ENCODE measurements around the gene ACAD11.

Gene ACAD11, protein sequence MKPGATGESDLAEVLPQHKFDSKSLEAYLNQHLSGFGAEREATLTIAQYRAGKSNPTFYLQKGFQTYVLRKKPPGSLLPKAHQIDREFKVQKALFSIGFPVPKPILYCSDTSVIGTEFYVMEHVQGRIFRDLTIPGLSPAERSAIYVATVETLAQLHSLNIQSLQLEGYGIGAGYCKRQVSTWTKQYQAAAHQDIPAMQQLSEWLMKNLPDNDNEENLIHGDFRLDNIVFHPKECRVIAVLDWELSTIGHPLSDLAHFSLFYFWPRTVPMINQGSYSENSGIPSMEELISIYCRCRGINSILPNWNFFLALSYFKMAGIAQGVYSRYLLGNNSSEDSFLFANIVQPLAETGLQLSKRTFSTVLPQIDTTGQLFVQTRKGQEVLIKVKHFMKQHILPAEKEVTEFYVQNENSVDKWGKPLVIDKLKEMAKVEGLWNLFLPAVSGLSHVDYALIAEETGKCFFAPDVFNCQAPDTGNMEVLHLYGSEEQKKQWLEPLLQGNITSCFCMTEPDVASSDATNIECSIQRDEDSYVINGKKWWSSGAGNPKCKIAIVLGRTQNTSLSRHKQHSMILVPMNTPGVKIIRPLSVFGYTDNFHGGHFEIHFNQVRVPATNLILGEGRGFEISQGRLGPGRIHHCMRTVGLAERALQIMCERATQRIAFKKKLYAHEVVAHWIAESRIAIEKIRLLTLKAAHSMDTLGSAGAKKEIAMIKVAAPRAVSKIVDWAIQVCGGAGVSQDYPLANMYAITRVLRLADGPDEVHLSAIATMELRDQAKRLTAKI

GRCh38 chr3:132659365-132660051 is at the start of gene ACAD11:
Gene ACAD11 (minus strand): TSS chr3:132659809. CDS start chr3:132659751, 58 bp downstream.
- peak within 1 kb of the TSS; percentile 94 for H3K4me3 ChIP-seq (ENCODE audit: low read length in 2 of 2)
- no peaks in the 10 kb centered on the region for H3K9me3 ChIP-seq (ENCODE audit: control insufficient read depth in 2 of 2, low read length in 2 of 2)
- peaks cover 11% of the 10 kb centered on the region for H3K4me1 ChIP-seq (ENCODE audit: control insufficient read depth, insufficient read depth, low read length)
- peaks cover 0 to 2% of the 10 kb centered on the region in 2 donors for H3K36me3 ChIP-seq (ENCODE audit: control insufficient read depth in 2 of 2, insufficient read depth in 2 of 2, low read length in 2 of 2)
- peak within 1 kb of the TSS; percentile 88 to 94 for H3K9ac ChIP-seq (ENCODE audit: low read length in 2 of 2)
- H3K27ac ChIP-seq (ENCODE audit: low read length), result peak within 1 kb of the TSS; percentile 91
- no peaks in the 10 kb centered on the region for H3K27me3 ChIP-seq (ENCODE audit: control insufficient read depth in 1 of 2, insufficient read depth in 2 of 2, low read length in 2 of 2)

DNA sequence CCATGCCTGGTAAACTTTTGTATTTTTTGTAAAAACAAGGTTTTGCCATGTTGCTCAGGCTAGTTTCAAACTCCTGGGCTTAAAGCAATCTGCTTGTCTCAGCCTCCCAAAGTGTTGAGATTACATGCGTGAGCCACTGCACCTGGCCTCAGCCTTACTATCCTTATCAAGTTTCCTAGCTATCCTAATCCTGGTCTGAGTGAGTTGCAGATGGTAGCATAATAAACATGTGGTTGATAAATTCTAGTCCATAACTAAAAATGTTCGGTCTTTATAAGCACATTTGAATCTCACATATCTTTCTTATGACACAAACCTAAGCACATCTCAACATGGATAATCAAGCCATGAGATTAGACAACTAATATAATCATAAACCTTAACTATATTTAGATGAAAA is 44.1 kb upstream of the ACAD11 start:
- H3K27me3 ChIP-seq (ENCODE audit: control insufficient read depth in 1 of 2, insufficient read depth in 2 of 2, low read length in 2 of 2), result no peaks in the 10 kb centered on the region
- H3K4me3 ChIP-seq (ENCODE audit: low read length in 2 of 2), result no peak overlapping the region
- no peak overlapping the region for H3K9ac ChIP-seq (ENCODE audit: low read length in 2 of 2)
- no peaks in the 10 kb centered on the region for H3K9me3 ChIP-seq (ENCODE audit: control insufficient read depth in 2 of 2, low read length in 2 of 2)
- H3K4me1 ChIP-seq (ENCODE audit: control insufficient read depth, insufficient read depth, low read length), result no peaks in the 10 kb centered on the region
- H3K27ac ChIP-seq (ENCODE audit: low read length), result no peak overlapping the region
- peaks cover 39 to 42% of the 10 kb centered on the region in 2 donors for H3K36me3 ChIP-seq (ENCODE audit: control insufficient read depth in 2 of 2, insufficient read depth in 2 of 2, low read length in 2 of 2)

- Histone ChIP-seq H3K9me3 (ENCODE audit: control insufficient read depth in 2 of 2, low read length in 2 of 2) (no peaks in the 10 kb centered on the region), H3K36me3 (ENCODE audit: control insufficient read depth in 2 of 2, insufficient read depth in 2 of 2, low read length in 2 of 2) (peaks cover 34 to 35% of the 10 kb centered on the region in 2 donors)
Observed at GRCh38 chr3:132695422-132695821, 35.8 kb upstream of the ACAD11 start.

GRCh38 chr3:132694991-132695390 is 35.4 kb upstream of the ACAD11 start:
- no peak overlapping the region for H3K4me3 ChIP-seq (ENCODE audit: low read length in 2 of 2)
- no peaks in the 10 kb centered on the region for H3K4me1 ChIP-seq (ENCODE audit: control insufficient read depth, insufficient read depth, low read length)
- H3K9me3 ChIP-seq (ENCODE audit: control insufficient read depth in 2 of 2, low read length in 2 of 2), result no peaks in the 10 kb centered on the region
- peaks cover 33 to 35% of the 10 kb centered on the region in 2 donors for H3K36me3 ChIP-seq (ENCODE audit: control insufficient read depth in 2 of 2, insufficient read depth in 2 of 2, low read length in 2 of 2)
- no peak overlapping the region for H3K27ac ChIP-seq (ENCODE audit: low read length)
- H3K9ac ChIP-seq (ENCODE audit: low read length in 2 of 2), result no peak overlapping the region
- H3K27me3 ChIP-seq (ENCODE audit: control insufficient read depth in 1 of 2, insufficient read depth in 2 of 2, low read length in 2 of 2), result no peaks in the 10 kb centered on the region

More at GRCh38 chr3:132695422-132695821, 35.8 kb upstream of the ACAD11 start:
- no peaks in the 10 kb centered on the region for H3K4me1 ChIP-seq (ENCODE audit: control insufficient read depth, insufficient read depth, low read length)
- H3K27ac ChIP-seq (ENCODE audit: low read length), result no peak overlapping the region
- H3K9ac ChIP-seq (ENCODE audit: low read length in 2 of 2), result no peak overlapping the region
- no peaks in the 10 kb centered on the region for H3K27me3 ChIP-seq (ENCODE audit: control insufficient read depth in 1 of 2, insufficient read depth in 2 of 2, low read length in 2 of 2)
- H3K4me3 ChIP-seq (ENCODE audit: low read length in 2 of 2), result no peak overlapping the region

DNA sequence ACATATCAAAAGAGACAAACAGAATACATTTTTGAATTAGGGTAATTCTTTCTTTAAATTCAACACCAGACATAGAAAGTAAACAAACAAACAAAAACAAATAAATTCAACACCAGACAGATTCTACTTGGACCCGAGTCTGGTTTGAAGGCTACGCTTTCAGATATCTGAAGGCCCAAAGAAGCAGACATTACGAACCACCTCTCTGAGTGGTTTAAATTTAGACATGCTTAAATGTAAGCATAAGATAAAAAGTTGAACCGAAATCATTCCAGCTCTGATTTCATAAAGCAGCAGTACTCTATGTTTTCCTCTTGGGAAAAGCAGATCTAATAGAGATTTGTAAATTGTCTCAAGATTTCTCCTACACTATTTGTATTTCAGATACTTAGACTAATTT is 30.4 kb upstream of the ACAD11 start:
- Histone ChIP-seq H3K4me1 (ENCODE audit: control insufficient read depth, insufficient read depth, low read length) (no peaks in the 10 kb centered on the region), H3K4me3 (ENCODE audit: low read length in 2 of 2) (no peak overlapping the region), H3K27me3 (ENCODE audit: control insufficient read depth in 1 of 2, insufficient read depth in 2 of 2, low read length in 2 of 2) (no peaks in the 10 kb centered on the region), H3K27ac (ENCODE audit: low read length) (no peak overlapping the region), H3K9me3 (ENCODE audit: control insufficient read depth in 2 of 2, low read length in 2 of 2) (no peaks in the 10 kb centered on the region), H3K36me3 (ENCODE audit: control insufficient read depth in 2 of 2, insufficient read depth in 2 of 2, low read length in 2 of 2) (peaks cover 38 to 54% of the 10 kb centered on the region in 2 donors), H3K9ac (ENCODE audit: low read length in 2 of 2) (no peak overlapping the region)

- no peaks in the 10 kb centered on the region for H3K4me1 ChIP-seq (ENCODE audit: control insufficient read depth, insufficient read depth, low read length)
- no peak overlapping the region for H3K27ac ChIP-seq (ENCODE audit: low read length)
- H3K9ac ChIP-seq (ENCODE audit: low read length in 2 of 2), result no peak overlapping the region
- H3K36me3 ChIP-seq (ENCODE audit: control insufficient read depth in 2 of 2, insufficient read depth in 2 of 2, low read length in 2 of 2), result peaks cover 11 to 37% of the 10 kb centered on the region in 2 donors
- H3K27me3 ChIP-seq (ENCODE audit: control insufficient read depth in 1 of 2, insufficient read depth in 2 of 2, low read length in 2 of 2), result no peaks in the 10 kb centered on the region
- no peak overlapping the region for H3K4me3 ChIP-seq (ENCODE audit: low read length in 2 of 2)
- no peaks in the 10 kb centered on the region for H3K9me3 ChIP-seq (ENCODE audit: control insufficient read depth in 2 of 2, low read length in 2 of 2)
Observed at GRCh38 chr3:132682201-132682600, 22.6 kb upstream of the ACAD11 start.

DNA sequence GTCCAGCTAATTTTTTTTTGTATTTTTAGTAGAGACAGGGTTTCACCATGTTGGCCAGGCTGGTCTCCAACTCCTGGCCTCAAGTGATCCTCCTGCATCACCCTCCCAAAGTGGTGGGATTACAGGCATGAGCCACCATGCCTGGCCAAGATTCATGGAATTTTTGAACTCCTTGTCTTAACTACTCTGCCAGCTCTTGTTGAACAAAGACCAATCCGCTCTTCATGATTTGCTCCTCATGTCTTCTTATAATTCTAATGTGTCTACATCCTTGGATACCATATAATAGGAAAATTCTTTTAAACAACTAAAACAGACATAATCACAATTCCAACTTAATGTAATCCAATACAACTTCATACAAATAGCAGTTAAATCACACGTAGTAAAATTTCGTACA is 21.8 kb upstream of the ACAD11 start:
- Histone ChIP-seq H3K27me3 (ENCODE audit: control insufficient read depth in 1 of 2, insufficient read depth in 2 of 2, low read length in 2 of 2) (no peaks in the 10 kb centered on the region), H3K9ac (ENCODE audit: low read length in 2 of 2) (no peak overlapping the region), H3K4me3 (ENCODE audit: low read length in 2 of 2) (no peak overlapping the region), H3K36me3 (ENCODE audit: control insufficient read depth in 2 of 2, insufficient read depth in 2 of 2, low read length in 2 of 2) (peaks cover 11 to 44% of the 10 kb centered on the region in 2 donors), H3K4me1 (ENCODE audit: control insufficient read depth, insufficient read depth, low read length) (no peaks in the 10 kb centered on the region), H3K9me3 (ENCODE audit: control insufficient read depth in 2 of 2, low read length in 2 of 2) (no peaks in the 10 kb centered on the region), H3K27ac (ENCODE audit: low read length) (no peak overlapping the region)

GRCh38 chr3:132679911-132680310 is 20.3 kb upstream of the ACAD11 start:
- Histone ChIP-seq H3K9ac (ENCODE audit: low read length in 2 of 2) (no peak overlapping the region), H3K4me1 (ENCODE audit: control insufficient read depth, insufficient read depth, low read length) (no peaks in the 10 kb centered on the region), H3K27me3 (ENCODE audit: control insufficient read depth in 1 of 2, insufficient read depth in 2 of 2, low read length in 2 of 2) (no peaks in the 10 kb centered on the region), H3K4me3 (ENCODE audit: low read length in 2 of 2) (no peak overlapping the region), H3K36me3 (ENCODE audit: control insufficient read depth in 2 of 2, insufficient read depth in 2 of 2, low read length in 2 of 2) (peaks cover 11 to 40% of the 10 kb centered on the region in 2 donors), H3K9me3 (ENCODE audit: control insufficient read depth in 2 of 2, low read length in 2 of 2) (no peaks in the 10 kb centered on the region), H3K27ac (ENCODE audit: low read length) (no peak overlapping the region)

DNA sequence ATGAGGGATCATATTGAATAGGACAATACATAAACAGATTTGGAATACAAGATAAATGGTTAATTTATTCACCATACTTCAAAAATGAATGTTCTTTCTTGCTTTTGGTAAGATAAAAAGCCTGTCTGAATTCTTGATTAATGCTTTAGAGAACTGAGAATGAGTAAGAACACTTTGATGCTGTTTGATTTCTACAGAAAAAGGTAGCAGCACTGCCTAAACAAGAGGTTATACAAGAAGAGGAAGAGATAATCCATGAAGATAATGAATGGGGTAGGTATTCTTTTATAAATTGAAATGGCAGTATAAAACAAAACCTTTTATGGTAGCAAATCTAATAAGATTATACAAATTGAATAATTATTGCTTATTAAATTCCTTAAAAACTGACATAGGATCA is 15.8 kb upstream of the ACAD11 start:
- no peak overlapping the region for H3K9ac ChIP-seq (ENCODE audit: low read length in 2 of 2)
- peaks cover 10 to 32% of the 10 kb centered on the region in 2 donors for H3K36me3 ChIP-seq (ENCODE audit: control insufficient read depth in 2 of 2, insufficient read depth in 2 of 2, low read length in 2 of 2)
- H3K9me3 ChIP-seq (ENCODE audit: control insufficient read depth in 2 of 2, low read length in 2 of 2), result no peaks in the 10 kb centered on the region
- no peaks in the 10 kb centered on the region for H3K27me3 ChIP-seq (ENCODE audit: control insufficient read depth in 1 of 2, insufficient read depth in 2 of 2, low read length in 2 of 2)
- no peak overlapping the region for H3K4me3 ChIP-seq (ENCODE audit: low read length in 2 of 2)
- H3K27ac ChIP-seq (ENCODE audit: low read length), result no peak overlapping the region
- no peaks in the 10 kb centered on the region for H3K4me1 ChIP-seq (ENCODE audit: control insufficient read depth, insufficient read depth, low read length)

- Histone ChIP-seq H3K27ac (ENCODE audit: low read length) (no peak overlapping the region), H3K27me3 (ENCODE audit: control insufficient read depth in 1 of 2, insufficient read depth in 2 of 2, low read length in 2 of 2) (no peaks in the 10 kb centered on the region), H3K9ac (ENCODE audit: low read length in 2 of 2) (no peak overlapping the region)
Observed at GRCh38 chr3:132669256-132669777, 9.7 kb upstream of the ACAD11 start.

More at GRCh38 chr3:132669256-132669777, 9.7 kb upstream of the ACAD11 start:
- Histone ChIP-seq H3K4me3 (ENCODE audit: low read length in 2 of 2) (no peak overlapping the region), H3K4me1 (ENCODE audit: control insufficient read depth, insufficient read depth, low read length) (no peaks in the 10 kb centered on the region), H3K36me3 (ENCODE audit: control insufficient read depth in 2 of 2, insufficient read depth in 2 of 2, low read length in 2 of 2) (peaks cover 10 to 19% of the 10 kb centered on the region in 2 donors), H3K9me3 (ENCODE audit: control insufficient read depth in 2 of 2, low read length in 2 of 2) (no peaks in the 10 kb centered on the region)

All from stomach smooth muscle (tissue), 2 donors.